Activated CD4-positive, alpha-beta T cell treated with anti-CD3 and anti-CD28 coated beads, Interleukin-2, amount 50 U/mL, for 4 hours (primary cell): ENCODE data around the gene WDR59.
"Not testable (repeated sequence)": the region's sequence is repeated elsewhere in the genome, so short reads cannot be mapped to it uniquely, and the experiment has no call there.

ENCODE experiments used
- DNase-seq, 2 experiments: peaks; one replicate each; pipeline ENCODE4 v3.0.0-alpha.2; 2020

WDR59 gene

GRCh38 chr16:74975591-74975990 lies 9.3 kb downstream of the WDR59 start:
- no peak for DNase-seq

GRCh38 chr16:74973304-74973703 lies 11.6 kb downstream of the WDR59 start:
- DNase-seq: no peak

GRCh38 chr16:74954763-74955162 lies 30.2 kb downstream of the WDR59 start:
- DNase-seq: no peak

- no peak for DNase-seq
These were observed 33.2 kb downstream of the WDR59 start for GRCh38 chr16:74951681-74952080.

GRCh38 chr16:74951206-74951605 lies 33.7 kb downstream of the WDR59 start:
- no peak for DNase-seq

GRCh38 chr16:74950511-74950910 lies 34.4 kb downstream of the WDR59 start:
- DNase-seq: no peak

- no peak for DNase-seq
These were observed 35.6 kb downstream of the WDR59 start for GRCh38 chr16:74949309-74949708.

GRCh38 chr16:74944466-74944865 lies 40.5 kb downstream of the WDR59 start:
- no peak for DNase-seq

GRCh38 chr16:74942977-74943918 lies 41.7 kb downstream of the WDR59 start:
- no peak for DNase-seq

GRCh38 chr16:74942566-74942965 lies 42.4 kb downstream of the WDR59 start:
- DNase-seq: no peak

GRCh38 chr16:74939688-74940087 lies 45.2 kb downstream of the WDR59 start:
- no peak for DNase-seq

- no peak for DNase-seq
These were observed 47.9 kb downstream of the WDR59 start for GRCh38 chr16:74936902-74937560.

- no peak for DNase-seq
These were observed 53.5 kb downstream of the WDR59 start for GRCh38 chr16:74931445-74931844.

GRCh38 chr16:74929636-74930035 lies 55.3 kb downstream of the WDR59 start:
- no peak for DNase-seq

- no peak for DNase-seq
These were observed 58.1 kb downstream of the WDR59 start for GRCh38 chr16:74926805-74927204.

- no peak for DNase-seq
These were observed 61.0 kb downstream of the WDR59 start for GRCh38 chr16:74923766-74924460.

- DNase-seq: no peak
These were observed 62.5 kb downstream of the WDR59 start for GRCh38 chr16:74922150-74923138.

- no peak for DNase-seq
These were observed 63.9 kb downstream of the WDR59 start for GRCh38 chr16:74921051-74921450.

GRCh38 chr16:74909665-74910064 lies 75.3 kb downstream of the WDR59 start:
- DNase-seq: no peak

- DNase-seq: not testable (repeated sequence)
These were observed 76.2 kb downstream of the WDR59 start for GRCh38 chr16:74908759-74909158.

GRCh38 chr16:74903901-74904678 lies 80.8 kb downstream of the WDR59 start:
- no peak for DNase-seq
